HPDE6-E6E7 (cell line): Measurements from ENCODE around the gene HECTD2.
"Not testable (repeated sequence)": the region's sequence is repeated elsewhere in the genome, so short reads cannot be mapped to it uniquely, and the experiment has no call there.

Experiments used
- DNase-seq: peaks from one replicate; pipeline ENCODE4 v3.0.0; 2011; ENCODE audit warnings: missing footprints; ENCODE audit errors: extremely low spot score

HECTD2 gene

DNA sequence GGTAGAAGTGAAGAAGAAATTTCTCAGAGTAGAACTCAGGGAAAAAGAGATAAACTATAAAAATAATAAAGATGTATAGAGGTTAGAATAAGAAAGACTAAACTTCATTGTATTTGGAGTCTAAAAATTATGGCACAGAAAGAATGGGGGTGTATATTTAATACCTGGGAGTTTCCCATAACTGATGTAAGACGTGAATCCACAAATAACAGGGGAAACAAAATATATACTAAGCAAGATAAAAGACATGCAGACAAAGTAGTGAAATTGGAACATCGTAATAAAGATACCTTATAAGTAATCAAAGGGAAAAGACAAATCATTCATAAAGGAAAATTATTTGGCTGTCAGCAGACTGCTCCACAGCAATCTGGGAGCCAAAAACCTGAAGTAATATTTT, 62.8 kb downstream of the HECTD2 start:
- no peak for DNase-seq

GRCh38 chr10:91474009-91474408, 63.9 kb downstream of the HECTD2 start:
- no peak for DNase-seq

GRCh38 chr10:91477236-91477635, 67.1 kb downstream of the HECTD2 start:
- no peak for DNase-seq

GRCh38 chr10:91479583-91479982, 69.4 kb downstream of the HECTD2 start:
- DNase-seq, result no peak

DNA sequence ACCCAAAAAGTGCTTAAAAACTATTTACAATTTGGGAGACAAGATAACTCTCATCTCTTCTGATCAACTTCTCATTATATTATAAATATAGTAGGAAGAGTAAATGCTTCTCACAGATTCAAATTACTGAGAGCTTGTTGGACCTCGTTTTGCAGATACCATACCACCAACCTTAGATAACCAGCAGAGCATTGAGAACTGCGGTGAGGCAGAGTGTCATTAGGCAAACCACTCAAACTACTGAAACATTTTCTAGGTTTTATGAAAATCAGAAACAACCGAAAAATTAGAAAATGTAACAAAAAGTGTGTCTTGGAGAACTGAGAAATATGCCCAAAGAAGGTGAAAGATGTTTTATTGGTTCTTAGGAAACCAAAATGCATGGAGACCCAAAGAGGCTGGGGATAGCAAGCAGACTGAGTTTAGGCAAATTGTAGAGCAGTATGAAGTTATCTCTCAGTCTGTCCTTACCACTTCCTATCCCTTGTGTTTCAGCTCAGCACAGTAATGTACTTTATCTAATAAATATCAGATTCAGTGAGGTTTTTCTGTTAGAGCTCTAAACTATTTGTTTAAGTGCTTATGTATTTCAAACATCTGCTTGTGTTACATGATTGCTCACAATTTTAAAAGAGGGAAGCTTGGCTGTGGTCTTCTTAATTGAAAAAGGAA, 77.9 kb downstream of the HECTD2 start:
- DNase-seq, result no peak

DNA sequence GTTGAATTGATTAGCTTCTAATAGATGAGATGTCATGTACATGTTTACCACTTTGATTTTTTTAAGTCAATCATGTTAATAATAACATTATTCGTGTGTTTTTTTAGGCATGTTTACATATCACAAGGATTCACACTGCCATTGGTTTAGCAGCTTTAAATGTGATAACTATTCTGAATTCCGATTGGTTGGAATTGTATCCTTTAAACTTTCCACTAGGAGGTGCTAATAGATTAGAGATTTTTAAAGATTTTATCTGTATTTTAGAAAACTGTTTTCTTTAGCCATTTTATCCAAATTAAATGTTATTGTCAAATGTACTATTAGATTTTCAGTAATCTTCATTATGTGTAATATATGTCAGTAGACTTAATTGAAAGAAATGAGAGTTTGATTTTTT, 83.2 kb downstream of the HECTD2 start:
- peak; percentile 20 for DNase-seq

DNA sequence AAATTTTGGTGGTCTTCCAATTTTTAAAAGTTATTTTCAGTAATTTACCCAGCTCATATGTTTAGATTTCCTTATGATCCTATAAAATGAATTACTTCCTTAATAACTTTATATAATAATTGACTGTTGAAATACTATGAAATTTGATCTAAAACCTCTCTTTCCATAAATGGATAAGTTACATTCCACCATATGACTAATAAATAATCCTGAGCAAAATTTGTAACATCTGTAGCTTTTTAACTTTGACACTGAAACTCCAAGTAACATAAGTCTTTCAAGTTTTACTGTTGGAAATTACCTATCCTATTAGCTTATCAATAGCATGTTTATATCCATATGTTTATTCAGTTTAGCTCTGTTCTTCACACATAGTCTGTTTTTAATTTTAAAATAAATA, 85.3 kb downstream of the HECTD2 start:
- no peak for DNase-seq

DNA sequence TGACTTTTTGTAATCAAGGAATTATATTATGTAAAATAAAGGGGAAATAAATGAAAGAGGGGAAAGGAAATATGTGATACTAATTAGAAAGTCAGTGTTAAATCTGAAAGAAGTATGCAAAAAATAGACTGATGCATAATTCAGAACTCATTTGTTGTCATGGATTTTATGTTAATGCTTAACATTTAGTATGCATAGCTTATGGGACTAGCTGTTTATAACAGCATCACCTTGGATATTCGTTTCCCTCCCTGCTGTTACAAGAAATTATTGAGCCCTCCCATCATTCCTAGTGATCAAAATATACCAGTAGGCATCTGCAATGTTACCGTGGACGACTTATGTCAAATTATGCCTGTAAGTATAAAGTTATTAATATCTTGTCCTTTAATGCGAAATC, 85.9 kb downstream of the HECTD2 start:
- no peak for DNase-seq

- DNase-seq, result peak; percentile 15
These were observed 101.6 kb downstream of the HECTD2 start for GRCh38 chr10:91511549-91512330.

DNA sequence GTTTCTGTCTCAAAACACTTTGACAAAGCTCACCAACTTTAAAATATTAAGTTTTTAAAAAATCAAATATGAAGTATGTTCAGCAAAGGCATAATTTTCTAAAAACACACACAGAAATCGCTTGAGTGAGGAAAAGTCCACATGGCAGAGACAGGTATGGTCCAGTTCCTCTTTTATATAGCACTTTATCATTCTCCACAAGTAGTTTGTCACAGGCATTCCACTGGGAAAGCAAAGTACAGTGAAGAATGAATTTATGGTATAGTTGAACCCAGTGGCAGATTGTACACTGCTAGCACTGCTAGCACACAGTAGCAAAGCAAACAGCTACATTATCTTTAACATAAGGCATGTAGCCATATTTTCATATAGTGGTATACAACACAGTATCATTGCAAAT, 102.3 kb downstream of the HECTD2 start:
- DNase-seq, result no peak

DNA sequence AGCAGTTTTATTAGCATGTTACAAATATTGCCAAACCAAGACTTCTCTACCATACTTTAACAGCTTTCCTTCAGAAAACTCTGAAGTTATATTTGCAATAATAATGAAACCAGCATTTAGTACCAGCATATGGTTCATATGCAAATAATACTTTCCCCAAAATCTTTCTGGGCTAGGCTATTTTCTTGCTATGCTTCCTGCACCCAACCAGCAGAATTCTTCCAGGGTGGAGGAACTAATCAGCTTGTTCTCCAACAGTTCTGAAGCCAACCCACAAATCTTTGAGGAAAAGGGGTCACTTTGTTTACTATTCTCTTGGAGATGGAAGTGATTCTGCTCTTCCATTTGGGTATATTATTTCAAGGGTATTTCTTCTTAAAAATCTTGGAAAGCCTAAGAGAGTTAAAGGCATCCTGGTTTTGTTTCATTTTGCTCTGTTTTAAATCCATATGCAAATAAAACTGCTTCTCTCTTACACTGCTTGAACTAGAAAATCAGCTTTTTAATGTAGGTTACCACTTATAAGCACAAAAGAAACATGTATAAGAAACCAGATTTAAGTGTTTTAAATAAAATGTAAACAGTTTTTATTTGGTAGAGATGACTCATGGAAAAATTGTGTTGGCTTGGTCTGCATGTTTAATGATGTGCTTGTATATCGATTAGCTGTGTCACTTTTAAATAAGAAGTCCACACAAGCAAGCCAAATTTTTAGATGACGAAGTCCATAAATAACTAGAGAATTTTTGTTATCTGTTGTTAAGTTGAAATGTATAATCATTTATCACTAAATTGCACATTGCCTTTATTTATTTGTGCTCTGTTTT, 103.7 kb downstream of the HECTD2 start:
- DNase-seq, result no peak

DNA sequence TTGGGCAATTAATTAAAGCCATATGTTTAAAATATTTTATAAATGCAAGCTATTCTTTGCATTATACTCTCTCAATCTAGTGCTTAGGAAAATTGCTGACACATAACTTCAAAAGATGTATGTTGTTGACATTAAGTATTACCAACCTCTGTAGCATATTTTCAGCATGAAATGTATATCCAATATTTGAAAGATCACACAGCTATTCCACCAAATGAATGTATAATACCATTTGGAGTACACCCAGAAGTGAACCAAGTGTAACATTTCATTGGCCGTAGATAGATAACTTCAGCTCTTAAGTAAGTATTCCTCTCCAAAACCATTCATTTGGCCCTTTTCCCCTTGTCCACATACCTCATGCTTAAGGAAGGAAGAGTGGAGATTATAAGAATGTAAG, 104.6 kb downstream of the HECTD2 start:
- DNase-seq, result no peak

DNA sequence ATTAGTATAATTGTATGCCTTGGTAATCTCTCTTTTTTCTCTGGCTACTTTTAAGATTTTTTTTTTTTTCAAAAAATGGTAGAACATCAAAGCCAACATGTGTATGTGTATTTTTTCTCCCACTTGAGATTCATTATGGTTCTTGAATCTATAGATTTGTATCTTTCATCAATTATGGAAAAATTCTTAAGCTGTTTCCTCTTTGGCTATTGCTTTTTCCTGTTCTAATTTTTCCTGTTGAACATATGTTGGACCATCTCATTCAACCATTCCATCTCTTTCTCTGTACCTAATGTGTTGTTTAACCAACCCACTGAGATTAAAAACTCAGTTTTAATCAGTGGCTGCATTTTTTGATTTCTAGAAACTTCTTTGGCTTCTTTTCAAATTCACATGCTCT, 107.2 kb downstream of the HECTD2 start:
- DNase-seq, result no peak

- peak; percentile 10 for DNase-seq
These were observed 109.9 kb downstream of the HECTD2 start for GRCh38 chr10:91519899-91520514.

- no peak for DNase-seq
These were observed 110.5 kb downstream of the HECTD2 start for GRCh38 chr10:91520661-91521060.

GRCh38 chr10:91521439-91521838, 111.3 kb downstream of the HECTD2 start:
- no peak for DNase-seq

DNA sequence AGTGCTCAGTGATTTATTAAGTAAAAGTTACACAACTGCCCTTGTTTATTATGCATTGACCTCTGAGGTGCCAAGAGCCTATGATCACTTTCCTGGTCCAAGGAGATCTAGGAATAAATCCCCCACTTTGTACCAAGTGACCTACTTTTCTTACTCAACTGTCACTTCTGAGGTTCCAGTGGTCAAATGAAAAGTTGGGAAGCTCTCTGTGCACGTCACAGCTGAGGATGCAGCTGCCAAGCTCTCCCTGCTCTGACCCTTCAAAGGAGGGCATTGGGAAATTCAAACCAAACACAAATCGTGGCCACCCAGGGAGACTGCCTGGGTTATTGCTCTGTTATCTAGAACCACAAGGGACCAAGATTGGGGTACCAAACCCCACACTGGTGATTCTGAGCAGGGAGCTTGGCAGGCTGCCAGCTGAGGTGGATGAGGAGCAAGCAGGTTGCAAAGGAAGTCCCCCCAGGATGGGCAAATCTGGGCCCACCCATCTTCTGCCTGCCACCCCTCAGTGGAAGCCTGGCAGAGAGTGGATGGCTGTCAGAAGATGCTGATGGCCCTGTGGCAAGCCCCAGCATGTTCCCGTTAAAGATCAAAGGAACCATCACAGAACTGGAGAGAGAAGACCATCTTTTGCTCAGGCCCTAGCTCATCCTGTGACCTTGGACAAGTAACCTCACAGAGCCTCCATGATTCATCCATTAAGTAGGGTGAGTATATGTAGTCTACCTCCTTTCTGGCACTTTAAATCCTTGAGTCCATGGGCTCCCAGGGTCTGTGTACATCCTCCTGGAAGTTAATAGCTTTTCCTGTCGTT, 116.0 kb downstream of the HECTD2 start:
- DNase-seq, result no peak

GRCh38 chr10:91528080-91528479, 117.9 kb downstream of the HECTD2 start:
- DNase-seq, result no peak

DNA sequence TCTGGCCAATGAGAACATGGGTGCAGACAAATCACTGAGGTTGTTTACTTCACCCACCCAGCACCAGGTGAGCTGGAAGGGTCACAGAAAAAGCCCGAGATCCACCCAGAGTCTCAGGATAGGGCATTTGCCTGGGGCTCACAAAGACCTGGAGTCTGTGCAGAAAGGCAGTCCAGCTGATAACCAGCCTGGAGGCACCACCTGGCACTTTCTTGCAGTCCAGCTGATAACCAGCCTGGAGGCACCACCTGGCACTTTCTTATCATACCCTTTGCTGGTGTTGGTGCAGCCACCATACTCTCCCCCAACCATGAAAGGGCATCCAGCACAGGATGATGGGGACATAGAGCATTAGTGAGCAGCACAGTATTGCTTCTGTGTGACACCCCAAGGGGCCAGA, 118.6 kb downstream of the HECTD2 start:
- DNase-seq, result no peak

- not testable (repeated sequence) for DNase-seq
These were observed 124.6 kb downstream of the HECTD2 start for GRCh38 chr10:91534789-91535188.

DNA sequence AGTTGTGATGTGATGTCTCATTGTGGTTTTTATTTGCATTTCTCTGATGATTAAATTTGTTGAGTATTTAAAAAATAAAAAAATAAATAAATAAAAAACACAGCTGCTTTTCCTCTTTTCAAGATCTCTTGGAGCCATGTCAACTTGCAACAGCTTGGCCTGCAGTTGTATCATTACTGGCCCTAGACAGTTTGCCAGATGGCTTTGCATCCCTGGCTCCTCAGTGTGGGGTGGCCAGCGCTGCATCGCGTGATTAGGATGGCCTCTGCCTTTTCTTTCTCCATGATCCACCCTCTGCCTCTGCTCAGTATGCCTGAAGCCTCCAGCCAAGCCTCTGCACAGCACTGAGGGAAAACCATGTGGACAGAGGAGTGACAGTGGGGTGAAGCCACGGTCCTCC, 126.0 kb downstream of the HECTD2 start:
- DNase-seq, result no peak
